Stimulated activated CD8-positive, alpha-beta memory T cell treated with anti-CD3 and anti-CD28 coated beads, Interleukin-2, amount 100 ng/mL, for 1 hour (primary cell): Measurements from ENCODE around the gene CDC45.

Experiments used
- DNase-seq, 2 donors: peaks; one replicate each; pipeline ENCODE4 v3.0.0-alpha.2; 2020; ENCODE audit warnings: low read depth in 2 of 2

The CDC45 gene

GRCh38 chr22:19448076-19448607, 31.6 kb upstream of the CDC45 start:
- no peak for DNase-seq

- no peak for DNase-seq
Measured at GRCh38 chr22:19448739-19449421, 30.8 kb upstream of the CDC45 start.

DNA sequence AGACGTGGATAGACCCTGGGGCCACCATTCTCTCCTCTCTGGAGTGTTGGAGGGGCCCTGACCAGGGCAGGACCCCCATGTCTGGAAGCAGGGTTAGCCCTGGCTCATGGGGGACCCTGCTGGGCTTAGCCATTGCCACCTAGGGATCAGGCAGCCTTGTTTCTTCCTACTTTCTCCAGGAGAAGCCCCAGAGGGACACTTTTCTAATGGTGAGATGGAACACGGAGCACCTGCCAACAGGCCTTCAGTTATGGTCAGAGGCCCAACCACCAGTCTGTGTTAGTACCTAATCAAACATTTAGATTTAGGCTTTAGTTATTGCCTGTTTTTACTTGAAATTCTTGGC, 30.3 kb upstream of the CDC45 start:
- no peak for DNase-seq

DNA sequence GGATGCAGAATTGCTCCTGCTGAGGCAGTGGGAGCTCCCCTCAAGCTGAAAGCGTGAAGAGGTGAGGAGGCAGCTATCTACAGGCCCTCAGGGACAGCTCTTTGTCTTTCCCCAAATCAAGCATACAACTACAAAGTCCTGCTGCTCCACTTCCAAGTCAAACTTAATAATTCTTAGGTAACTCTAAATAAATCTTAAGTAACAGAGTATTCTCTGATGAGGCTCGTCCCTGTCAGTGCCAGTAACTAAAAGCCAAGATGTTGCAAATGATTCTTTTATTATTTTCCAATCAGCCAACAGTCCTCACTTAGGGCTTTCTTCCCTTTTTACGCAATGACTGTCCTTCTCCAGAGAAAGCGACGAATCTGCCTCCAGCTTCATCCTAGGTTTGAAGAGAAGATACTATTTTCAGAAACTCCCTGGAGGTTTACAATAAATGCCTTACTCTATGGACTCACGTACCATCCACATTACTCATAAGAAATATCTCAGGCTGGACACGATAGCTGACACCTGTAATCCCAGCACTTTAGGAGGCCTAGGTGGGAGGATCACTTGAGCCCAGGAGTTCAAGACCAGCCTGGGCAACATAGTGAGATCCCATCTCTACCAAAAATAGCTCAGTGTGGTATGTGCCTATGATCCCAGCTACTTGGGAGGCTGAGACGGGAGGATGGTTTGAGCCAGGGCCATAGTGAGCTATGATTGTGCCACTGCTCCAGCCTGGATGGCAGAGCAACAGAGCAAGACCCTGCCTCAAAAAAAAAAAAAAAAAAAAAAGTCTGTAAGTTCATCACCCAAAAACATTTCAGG, 29.2 kb upstream of the CDC45 start:
- DNase-seq, result no peak

GRCh38 chr22:19451570-19451969, 28.1 kb upstream of the CDC45 start:
- DNase-seq, result no peak

GRCh38 chr22:19453718-19454117, 26.0 kb upstream of the CDC45 start:
- no peak for DNase-seq

DNA sequence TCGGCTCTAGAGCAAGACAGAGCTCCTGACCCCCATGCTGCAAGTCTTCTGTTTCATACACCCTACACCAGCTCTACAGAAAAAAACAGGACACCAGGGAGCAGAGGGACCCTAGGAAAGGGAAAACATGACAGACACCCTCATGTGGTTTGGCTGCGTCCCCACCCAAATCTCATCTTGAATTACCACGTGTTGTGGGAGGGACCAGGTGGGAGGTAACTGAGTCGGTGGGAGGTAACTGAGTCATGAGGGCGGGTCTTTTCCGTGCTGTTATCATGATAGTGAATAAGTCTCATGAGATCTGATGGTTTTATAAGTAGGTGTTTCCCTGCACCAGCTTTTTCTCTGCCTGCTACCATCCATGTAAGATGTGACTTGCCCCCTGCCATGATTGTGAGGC, 25.6 kb upstream of the CDC45 start:
- DNase-seq, result no peak

DNA sequence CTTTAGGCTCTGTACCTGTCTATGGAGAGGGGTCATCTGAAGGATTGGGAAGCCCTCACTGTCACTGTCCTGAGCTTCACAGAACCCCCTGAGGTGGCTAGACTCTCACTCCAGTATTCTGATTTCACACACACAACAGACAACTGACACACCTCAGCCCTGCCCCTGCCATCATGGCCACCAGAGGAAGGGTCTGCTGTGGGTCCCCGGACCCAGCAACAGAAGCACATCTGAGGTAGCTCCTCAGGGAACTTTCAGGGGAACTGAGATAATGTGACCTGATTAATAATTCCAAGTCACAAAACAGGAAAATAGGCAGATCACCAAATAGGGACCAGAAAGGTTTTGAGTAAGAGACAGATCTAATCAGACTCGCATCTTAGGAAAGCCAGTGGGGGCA, 24.7 kb upstream of the CDC45 start:
- DNase-seq, result no peak

- DNase-seq, result no peak
Measured at GRCh38 chr22:19455585-19456370, 23.9 kb upstream of the CDC45 start.

DNA sequence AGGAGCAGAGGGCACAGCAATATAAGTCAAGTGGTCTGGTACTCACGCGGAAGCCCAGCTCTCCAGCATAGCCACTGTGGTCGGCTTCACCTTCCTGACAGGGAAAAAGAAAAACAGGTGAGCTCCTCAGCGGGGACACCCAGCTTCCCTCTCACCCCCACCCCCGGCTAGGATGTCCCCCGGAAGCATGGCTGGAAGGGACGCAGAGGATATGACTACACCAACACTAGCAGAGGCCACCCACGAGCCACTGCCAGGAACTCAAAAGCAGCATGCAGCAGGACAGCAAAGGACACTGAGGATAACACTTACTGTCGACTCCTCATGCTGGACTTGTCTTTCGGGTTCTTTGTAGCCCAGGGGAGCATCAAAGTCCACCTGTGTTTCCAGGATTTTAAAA, 23.2 kb upstream of the CDC45 start:
- no peak for DNase-seq

GRCh38 chr22:19457828-19458428, 21.8 kb upstream of the CDC45 start:
- DNase-seq, result no peak

- DNase-seq, result no peak
Measured at GRCh38 chr22:19460036-19460435, 19.7 kb upstream of the CDC45 start.

DNA sequence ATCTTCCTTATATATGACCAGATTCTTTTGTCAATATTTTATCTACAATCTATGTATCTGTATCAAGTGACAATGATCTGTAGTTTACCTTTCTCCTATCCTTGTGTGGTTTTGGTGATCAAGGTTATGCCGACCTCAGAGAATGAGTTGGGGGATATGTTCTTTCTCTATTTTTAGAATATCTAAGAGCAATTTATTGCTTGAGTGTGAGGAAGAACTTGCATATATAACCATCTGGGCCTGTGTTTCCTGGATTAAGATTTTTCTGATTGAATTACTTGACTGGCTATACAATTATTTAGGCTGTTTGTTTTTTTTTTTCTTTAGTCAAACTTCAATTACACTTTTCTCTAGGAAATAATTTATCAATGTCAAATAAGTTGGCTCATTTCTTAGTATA, 18.2 kb upstream of the CDC45 start:
- DNase-seq, result no peak

DNA sequence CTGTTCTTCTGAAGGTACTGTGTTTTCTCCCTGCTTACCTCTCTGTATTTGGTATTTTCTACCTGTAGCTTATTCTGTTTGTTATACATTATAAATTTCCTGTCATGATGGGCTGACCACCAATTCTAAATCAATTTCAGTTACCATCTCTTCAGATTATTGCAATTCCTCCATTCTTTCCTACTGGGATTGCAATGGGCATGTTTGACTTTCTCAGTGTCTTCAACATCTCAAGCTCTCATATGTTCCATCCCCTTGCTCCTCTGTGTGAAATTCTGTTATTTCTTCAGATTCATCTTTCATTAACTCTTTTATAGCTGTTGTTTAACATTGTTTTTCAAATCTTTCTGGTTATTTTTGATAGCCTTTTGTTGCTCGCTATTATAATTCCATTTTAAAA, 16.7 kb upstream of the CDC45 start:
- no peak for DNase-seq

GRCh38 chr22:19463491-19464469, 15.9 kb upstream of the CDC45 start:
- no peak for DNase-seq

- no peak for DNase-seq
Measured at GRCh38 chr22:19464546-19464945, 15.2 kb upstream of the CDC45 start.

DNA sequence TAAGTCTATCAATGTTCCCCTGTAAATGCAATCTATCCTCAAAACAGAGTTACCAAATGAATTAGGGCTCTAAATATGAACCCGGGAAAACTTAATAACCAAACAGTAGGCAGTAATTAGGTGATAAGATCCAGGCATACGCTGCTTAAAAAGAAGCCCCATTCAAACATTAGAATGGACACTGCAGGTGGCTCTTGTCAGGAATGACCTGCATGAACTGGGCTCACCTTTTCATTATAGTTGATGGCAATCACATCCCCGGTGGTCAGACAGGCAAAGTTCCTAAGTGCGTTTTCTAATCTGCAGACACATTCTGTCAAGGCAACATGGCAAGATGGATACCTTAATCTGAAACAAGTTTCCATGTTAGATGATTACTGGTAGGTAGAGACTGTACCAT, 14.7 kb upstream of the CDC45 start:
- DNase-seq, result no peak

- DNase-seq, result no peak
Measured at GRCh38 chr22:19466126-19466716, 13.5 kb upstream of the CDC45 start.

- no peak for DNase-seq
Measured at GRCh38 chr22:19466848-19467752, 12.6 kb upstream of the CDC45 start.
